HCT116 (cell line): ENCODE measurements around the gene UBE2G2. TPM values are rescaled to one million over a fixed set of nuclear protein-coding genes. Genes with fewer than 3 reads are reported as not detected.

Experiments
- ATAC-seq: fragments of 200-7000 bp; cut with Tn5 transposase; 2 replicates; pipeline ENCODE4 v1.9.1; 2020; ENCODE audit warnings: mild to moderate bottlenecking, moderate library complexity
- BruUV-seq: library from RNA; stranded (reverse); fragments of 400-500 nt; replicated peaks from 2 replicates; lab custom pipeline; 2021; lab: Mats Ljungman, UMichigan
- CTCF ChIA-PET: fragments of 300-600 bp; sonication (Branson Sonifier 250); formaldehyde crosslinking; loops from one replicate; lab custom pipeline; 2021; ENCODE audit warnings: antibody characterized with exemption; lab: Charles Lee
- POLR2A ChIA-PET: fragments of 300-600, 350-600 bp; sonication (Branson Sonifier 250); formaldehyde crosslinking; loops from one replicate; lab custom pipeline; 2021; ENCODE audit warnings: antibody characterized with exemption; lab: Charles Lee
- RAD21 ChIA-PET, 2 experiments: fragments of 300-600 bp; sonication (Branson Sonifier 250); formaldehyde crosslinking; loops; one replicate each; lab custom pipeline; 2023; ENCODE audit warnings: low total read pairs in 2 of 2; ENCODE audit not compliant: uncharacterized antibody in 2 of 2, unreplicated experiment in 2 of 2, low non-redundant PET in 1 of 2; lab: Charles Lee
- DNase-seq: peaks from one replicate; pipeline ENCODE4 v3.0.0-alpha.2; 2010; ENCODE audit warnings: low read depth, low spot score
- H2AFZ ChIP-seq: fragments of 200-600 bp; shearing (Covaris generic), sonication (generic); 2 replicates; pipeline ENCODE4 v1.6.1; 2017; ENCODE audit warnings: low read depth, mixed run types, mixed read lengths, antibody characterized with exemption, low read length; ENCODE audit not compliant: poor library complexity, severe bottlenecking
- H3K27ac ChIP-seq: 2 replicates; pipeline ENCODE4 v1.5.1; 2012; ENCODE audit warnings: low read depth, low read length
- H3K27me3 ChIP-seq: fragments of 200-600 bp; sonication (generic); 2 replicates; pipeline ENCODE4 v1.6.1; 2016; ENCODE audit warnings: mixed run types, low read length, mixed read lengths; ENCODE audit not compliant: insufficient read depth
- H3K36me3 ChIP-seq, 2 experiments: fragments of 200-500 bp in 1 of 2; fragments of 200-600 bp in 1 of 2; sonication (Bioruptor generic) in 1 of 2; sonication (generic) in 1 of 2; 2 replicates each; pipeline versions ENCODE4 v1.5.1 to v1.6.1; 2014 to 2016; ENCODE audit warnings: low read length in 2 of 2, inconsistent platforms in 1 of 2, mixed read lengths in 1 of 2, mixed run types in 1 of 2; ENCODE audit not compliant: insufficient read depth in 2 of 2, control insufficient read depth in 1 of 2
- H3K4me1 ChIP-seq, 2 experiments: fragments of 200-600 bp in 1 of 2; sonication (generic) in 1 of 2; 2 replicates each; pipeline versions ENCODE4 v1.5.1 to v1.6.1; 2012 to 2017; ENCODE audit warnings: low read length in 2 of 2, inconsistent platforms in 1 of 2, mild to moderate bottlenecking in 1 of 2, mixed read lengths in 1 of 2, mixed run types in 1 of 2, moderate library complexity in 1 of 2; ENCODE audit not compliant: insufficient read depth in 2 of 2, control insufficient read depth in 1 of 2
- H3K4me2 ChIP-seq: fragments of 200-600 bp; sonication (generic); 2 replicates; pipeline ENCODE4 v1.6.1; 2017; ENCODE audit warnings: mixed run types, low read length, mixed read lengths
- H3K4me3 ChIP-seq, 2 experiments: fragments of 200-600 bp in 1 of 2; sonication (generic) in 1 of 2; replicated peaks in 1 of 2; 2 replicates each; pipeline ENCODE4 v1.5.1; 2011 to 2016; ENCODE audit warnings: low read length in 2 of 2, control low read depth in 1 of 2, low read depth in 1 of 2, mild to moderate bottlenecking in 1 of 2, mixed read lengths in 1 of 2, mixed run types in 1 of 2
- H3K79me2 ChIP-seq: fragments of 200-600 bp; sonication (generic); 2 replicates; pipeline ENCODE4 v1.6.1; 2017; ENCODE audit warnings: mild to moderate bottlenecking, mixed run types, low read length, moderate library complexity, mixed read lengths; ENCODE audit not compliant: insufficient read depth
- H3K9ac ChIP-seq: fragments of 200-600 bp; sonication (generic); 2 replicates; pipeline ENCODE4 v1.6.1; 2016; ENCODE audit warnings: low read length, mixed read lengths
- H3K9me2 ChIP-seq: fragments of 200-600 bp; sonication (generic), shearing (Covaris generic); 2 replicates; pipeline ENCODE4 v1.6.1; 2017; ENCODE audit warnings: mixed run types, mild to moderate bottlenecking, moderate library complexity; ENCODE audit not compliant: insufficient read depth
- H3K9me3 ChIP-seq, 2 experiments: fragments of 200-500 bp in 1 of 2; fragments of 200-600 bp in 1 of 2; sonication (Bioruptor generic) in 1 of 2; sonication (generic) in 1 of 2; 2 replicates each; pipeline ENCODE4 v1.6.1; 2014 to 2017; ENCODE audit warnings: low read length in 2 of 2, mixed read lengths in 2 of 2, inconsistent platforms in 1 of 2, low read depth in 1 of 2, mild to moderate bottlenecking in 1 of 2, mixed run types in 1 of 2, moderate library complexity in 1 of 2; ENCODE audit not compliant: control insufficient read depth in 1 of 2, insufficient read depth in 1 of 2
- H4K20me1 ChIP-seq: fragments of 200-600 bp; sonication (generic), shearing (Covaris generic); 2 replicates; pipeline ENCODE4 v1.6.1; 2017; ENCODE audit warnings: mixed run types, mild to moderate bottlenecking, moderate library complexity; ENCODE audit not compliant: insufficient read depth
- ATF3 ChIP-seq: IDR thresholded peaks from 2 replicates; pipeline ENCODE4 v1.6.1; 2012
- CEBPB ChIP-seq: IDR thresholded peaks from 2 replicates; pipeline ENCODE4 v1.6.1; 2012; ENCODE audit warnings: low read depth
- CTCF ChIP-seq, 3 experiments: fragments of 200-600 bp in 1 of 3; sonication (generic) in 1 of 3; IDR thresholded peaks in 2 of 3; conservative IDR thresholded peaks in 1 of 3; 2 replicates each; pipeline ENCODE4 v1.5.1; 2012 to 2017; ENCODE audit warnings: low read depth in 2 of 3, low read length in 2 of 3, antibody characterized with exemption in 1 of 3, borderline replicate concordance in 1 of 3, control low read depth in 1 of 3, mild to moderate bottlenecking in 1 of 3, mixed read lengths in 1 of 3, mixed run types in 1 of 3, moderate library complexity in 1 of 3; ENCODE audit not compliant: insufficient read depth in 1 of 3
- EGR1 ChIP-seq: IDR thresholded peaks from 2 replicates; pipeline ENCODE4 v1.6.1; 2012; ENCODE audit warnings: low read depth
- EZH2 ChIP-seq: fragments of 200-600 bp; sonication (generic); IDR thresholded peaks from 2 replicates; pipeline ENCODE4 v1.6.1; 2017; ENCODE audit warnings: antibody characterized with exemption, mixed run types
- EZH2phosphoT487 ChIP-seq: fragments of 200-600 bp; IDR thresholded peaks from 2 replicates; pipeline ENCODE4 v1.6.1; 2018; ENCODE audit warnings: antibody characterized with exemption, borderline replicate concordance
- FOSL1 ChIP-seq: IDR thresholded peaks from 2 replicates; pipeline ENCODE4 v1.6.1; 2012; ENCODE audit warnings: low read depth
- JUND ChIP-seq: IDR thresholded peaks from 2 replicates; pipeline ENCODE4 v1.6.1; 2012
- MAX ChIP-seq: IDR thresholded peaks from 2 replicates; pipeline ENCODE4 v1.6.1; 2012
- POLR2AphosphoS5 ChIP-seq: IDR thresholded peaks from 2 replicates; pipeline ENCODE4 v1.6.1; 2011; ENCODE audit warnings: mild to moderate bottlenecking, low read depth, low read length, moderate library complexity
- RAD21 ChIP-seq: IDR thresholded peaks from 2 replicates; pipeline ENCODE4 v1.6.1; 2012; ENCODE audit warnings: low read depth, mild to moderate bottlenecking
- REST ChIP-seq: IDR thresholded peaks from 2 replicates; pipeline ENCODE4 v1.6.1; 2012; ENCODE audit warnings: low read depth
- SIN3A ChIP-seq: IDR thresholded peaks from 2 replicates; pipeline ENCODE4 v1.6.1; 2012; ENCODE audit warnings: low read depth
- SP1 ChIP-seq: IDR thresholded peaks from 2 replicates; pipeline ENCODE4 v1.6.1; 2012; ENCODE audit warnings: low read depth
- SRF ChIP-seq: IDR thresholded peaks from 2 replicates; pipeline ENCODE4 v1.6.1; 2012; ENCODE audit warnings: low read depth
- TCF7L2 ChIP-seq: IDR thresholded peaks from 2 replicates; pipeline ENCODE4 v1.7.0; 2011; ENCODE audit warnings: borderline replicate concordance, inconsistent platforms; ENCODE audit not compliant: insufficient read depth, insufficient read length; ENCODE audit errors: extremely low read depth
- YY1 ChIP-seq: IDR thresholded peaks from 2 replicates; pipeline ENCODE4 v1.6.1; 2011; ENCODE audit warnings: low read length, low read depth, moderate library complexity, mild to moderate bottlenecking; ENCODE audit not compliant: insufficient replicate concordance; ENCODE audit errors: extremely low read depth
- ZBTB33 ChIP-seq: IDR thresholded peaks from 2 replicates; pipeline ENCODE4 v1.6.1; 2011; ENCODE audit warnings: mild to moderate bottlenecking, low read length, moderate library complexity; ENCODE audit not compliant: insufficient replicate concordance; ENCODE audit errors: extremely low read depth
- ZFX ChIP-seq: fragments of 450-650 bp; IDR thresholded peaks from 2 replicates; pipeline ENCODE4 v1.6.1; 2017
- intact Hi-C: fragments of 100-400 bp; cut with micrococcal nuclease; formaldehyde crosslinking; loops from 2 replicates; pipeline ENCODE4 v1.10.0; 2022
- total RNA-seq: library from RNA; stranded (reverse); gene quantifications from one replicate; pipeline ENCODE4 v1.2.1, GENCODE V29; 2021; ENCODE audit not compliant: unreplicated experiment

The UBE2G2 gene
- total RNA-seq, 1 experiment from 2014 or later, result 86.5 TPM

- H2AFZ ChIP-seq, result no peak overlapping the region
- RAD21 ChIA-PET, result no interaction called here
- ATAC-seq (no peak), DNase-seq (no peak)
- no peaks in the 10 kb centered on the region for H3K9me3 ChIP-seq
- intact Hi-C loops, result no loop called here
- no peaks in the 10 kb centered on the region for H3K36me3 ChIP-seq
- BruUV-seq, result no TSS peak
- no peak overlapping the region for H3K9ac ChIP-seq
- H4K20me1 ChIP-seq, result no peaks in the 10 kb centered on the region
- TF ChIP-seq REST (no peak), POLR2AphosphoS5 (no peak), EZH2 (no peak), CTCF (IDR thresholded peaks at IDR 0.05 in 2 of 3, conservative IDR thresholded peaks at IDR 0.05 in 1 of 3; ENCODE audit: borderline replicate concordance in 1 of 3, insufficient read depth in 1 of 3, low read depth in 2 of 3, low read length in 2 of 3) (no peak), SIN3A (no peak), EZH2phosphoT487 (no peak), SRF (no peak), ATF3 (no peak), TCF7L2 (no peak), JUND (no peak), EGR1 (no peak), MAX (no peak), RAD21 (no peak), CEBPB (no peak), ZFX (no peak), FOSL1 (no peak), YY1 (no peak), SP1 (no peak), ZBTB33 (no peak)
- CTCF ChIA-PET, result no interaction called here
- no peaks in the 10 kb centered on the region for H3K79me2 ChIP-seq
- H3K4me3 ChIP-seq, result no peak overlapping the region
- no peaks in the 10 kb centered on the region for H3K27me3 ChIP-seq
- H3K27ac ChIP-seq, result no peak overlapping the region
- POLR2A ChIA-PET, result no interaction called here
- H3K4me1 ChIP-seq, result peaks cover 5 to 8% of the 10 kb centered on the region in 2 experiments; a peak in 3 of 4 replicates
- no peak overlapping the region for H3K4me2 ChIP-seq
- H3K9me2 ChIP-seq, result no peaks in the 10 kb centered on the region
Measured at GRCh38 chr21:44760376-44760775, 41.2 kb downstream of the UBE2G2 start.
